Lower leg skin (tissue), 4 donors: Measurements from ENCODE around the gene NELFB. TPM values are rescaled to one million over a fixed set of nuclear protein-coding genes. Genes with fewer than 3 reads are reported as not detected.

Experiments used
- DNase-seq, 2 donors: peaks; one replicate each; pipeline ENCODE4 v3.0.0-alpha.2; 2019; ENCODE audit warnings: low spot score in 2 of 2
- H3K4me3 ChIP-seq: fragments of 200-600 bp; sonication (generic); 2 replicates; pipeline ENCODE4 v1.5.1; 2017; ENCODE audit warnings: mild to moderate bottlenecking, low read depth; ENCODE audit not compliant: poor library complexity, severe bottlenecking
- CTCF ChIP-seq, 3 donors: fragments of 450-650 bp; IDR thresholded peaks; one replicate each; pipeline ENCODE4 v1.5.1; 2016; ENCODE audit warnings: antibody characterized with exemption in 3 of 3, mild to moderate bottlenecking in 3 of 3, moderate library complexity in 2 of 3
- POLR2A ChIP-seq, 2 donors: fragments of 450-650 bp; IDR thresholded peaks; one replicate each; pipeline ENCODE4 v1.6.1; 2016 to 2017; ENCODE audit warnings: antibody characterized with exemption in 2 of 2, mild to moderate bottlenecking in 1 of 2, moderate library complexity in 1 of 2
- WGBS, 2 donors: methylation state at CpG; one replicate each; pipeline ENCODE4 v1.1.5; 2018; 5-methylcytosine and 5-hydroxymethylcytosine counted together
- intact Hi-C: fragments of 100-400 bp; cut with DNase I; formaldehyde crosslinking; loops from one replicate; pipeline ENCODE4 v1.15.0; 2023; ENCODE audit warnings: low total_unique reads
- total RNA-seq, 4 donors: library from RNA; depleted of rRNA; stranded (reverse); fragments of >200 nt; gene quantifications; one replicate each; pipeline ENCODE4 v1.1.0, GENCODE V29; 2016

Gene NELFB
- total RNA-seq, 4 donors from 2014 or later, result 40.7 to 52.7 (median 49.9) TPM

DNA sequence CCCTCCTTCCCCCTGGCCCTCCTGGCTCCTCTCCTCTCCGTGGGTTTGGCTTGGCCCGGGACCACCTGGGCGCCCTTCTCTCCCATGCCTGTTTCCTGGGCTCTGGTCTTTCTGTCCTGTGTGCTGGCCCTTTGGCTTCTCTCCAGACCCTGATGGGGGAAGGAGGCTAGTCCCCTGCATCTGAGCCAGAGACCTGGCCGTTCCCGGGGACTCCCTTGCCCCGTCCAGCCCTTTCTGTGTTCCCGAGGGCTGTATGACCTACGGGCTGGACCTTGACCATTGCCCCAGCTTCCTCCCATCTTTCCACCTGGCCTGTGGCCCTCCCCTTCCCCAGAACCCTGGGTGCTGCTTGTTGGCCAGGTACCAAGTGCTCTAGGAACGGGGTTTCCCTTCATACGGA lies 8.4 kb downstream of the NELFB start:
- intact Hi-C loops, result no loop called here
- TF ChIP-seq CTCF (IDR thresholded peaks at IDR 0.05) (no peak), POLR2A (IDR thresholded peaks at IDR 0.05) (no peak)
- no peak for DNase-seq
- no peak overlapping the region for H3K4me3 ChIP-seq
- 82 to 86% methylated on average over 10 of the region's 10 CpGs for WGBS, 2 donors

DNA sequence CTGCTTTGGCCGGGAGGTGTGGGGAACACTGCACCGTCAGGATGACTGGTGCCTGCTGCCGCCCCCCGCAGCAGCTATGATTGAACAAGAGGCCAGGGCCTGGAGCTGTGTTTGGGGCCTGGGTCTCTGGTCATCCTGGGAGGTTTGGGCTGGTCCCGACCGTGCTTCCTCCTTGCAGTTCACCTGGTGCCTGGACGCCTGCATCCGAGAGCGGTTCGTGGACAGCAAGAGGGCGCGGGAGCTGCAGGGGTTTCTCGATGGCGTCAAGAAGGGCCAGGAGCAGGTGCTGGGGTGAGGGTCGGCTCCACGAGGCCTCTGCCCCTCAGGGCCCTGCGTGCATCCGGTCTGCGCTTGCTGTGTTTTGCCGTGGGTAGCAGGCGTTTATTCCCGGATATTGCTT lies 8.9 kb downstream of the NELFB start:
- intact Hi-C loops, result no loop called here
- H3K4me3 ChIP-seq, result no peak overlapping the region
- no peak for DNase-seq
- TF ChIP-seq POLR2A (IDR thresholded peaks at IDR 0.05) (no peak), CTCF (IDR thresholded peaks at IDR 0.05) (no peak)
- 92 to 94% methylated on average over 18 to 22 of the region's 22 CpGs for WGBS, 2 donors

DNA sequence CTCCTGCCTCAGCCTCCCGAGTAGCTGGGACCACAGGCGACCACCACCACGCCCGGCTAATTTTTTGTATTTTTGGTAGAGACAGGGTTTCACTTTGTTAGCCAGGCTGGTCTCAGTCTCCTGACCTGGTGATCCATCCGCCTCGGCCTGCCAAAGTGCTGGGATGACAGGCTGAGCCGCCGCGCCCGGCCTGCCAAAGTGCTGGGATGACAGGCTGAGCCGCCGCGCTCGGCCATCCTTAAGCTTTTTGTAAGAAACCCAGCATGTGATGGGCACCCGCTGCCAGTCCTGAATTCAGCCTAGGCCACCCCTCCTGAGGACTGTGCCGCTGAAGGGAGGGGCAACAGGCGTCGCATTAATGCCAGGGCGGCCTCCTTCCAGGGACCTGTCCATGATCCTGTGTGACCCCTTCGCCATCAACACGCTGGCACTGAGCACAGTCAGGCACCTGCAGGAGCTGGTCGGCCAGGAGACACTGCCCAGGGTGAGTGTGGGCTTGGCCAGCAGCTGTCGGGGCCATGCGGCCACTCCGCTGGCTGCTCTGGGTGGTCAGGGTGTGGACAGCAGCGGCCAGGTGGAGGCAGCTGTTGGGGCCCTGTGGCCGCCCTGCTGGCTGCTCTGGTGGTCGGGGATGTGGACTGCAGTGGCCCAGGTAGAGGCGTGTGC lies 10.5 kb downstream of the NELFB start:
- TF ChIP-seq CTCF (IDR thresholded peaks at IDR 0.05), result no peak
- TF ChIP-seq POLR2A (IDR thresholded peaks at IDR 0.05), result no peak
- intact Hi-C loops, result no loop called here
- 92 to 93% methylated on average over 23 to 29 of the region's 29 CpGs for WGBS, 2 donors
- DNase-seq, result no peak
- H3K4me3 ChIP-seq, result no peak overlapping the region

DNA sequence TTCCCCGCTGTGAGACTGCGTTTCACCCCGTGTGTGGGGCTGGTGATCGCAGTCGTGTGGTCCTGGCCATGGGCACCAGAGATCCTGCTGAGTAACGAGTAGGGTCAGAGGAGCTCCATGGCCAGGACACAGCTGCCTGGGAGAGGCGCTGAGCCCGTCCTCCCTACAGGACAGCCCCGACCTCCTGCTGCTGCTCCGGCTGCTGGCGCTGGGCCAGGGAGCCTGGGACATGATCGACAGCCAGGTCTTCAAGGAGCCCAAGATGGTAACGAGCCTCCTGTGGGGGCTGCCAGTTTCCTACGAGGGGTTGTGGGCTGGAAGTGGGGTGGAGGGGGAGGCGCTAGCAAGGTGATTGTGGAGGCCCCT lies 11.0 kb downstream of the NELFB start:
- intact Hi-C loops, result no loop called here
- DNase-seq, result no peak
- H3K4me3 ChIP-seq, result no peak overlapping the region
- TF ChIP-seq CTCF (IDR thresholded peaks at IDR 0.05) (no peak), POLR2A (IDR thresholded peaks at IDR 0.05) (no peak)
- 86 to 87% methylated on average over 9 to 15 of the region's 15 CpGs for WGBS, 2 donors

GRCh38 chr9:137266585-137267453 lies 11.7 kb downstream of the NELFB start:
- TF ChIP-seq CTCF (IDR thresholded peaks at IDR 0.05) (no peak), POLR2A (IDR thresholded peaks at IDR 0.05) (no peak)
- 86 to 88% methylated on average over 31 to 34 of the region's 34 CpGs for WGBS, 2 donors
- H3K4me3 ChIP-seq, result no peak overlapping the region
- intact Hi-C loops, result no loop called here
- DNase-seq, result no peak
